WTC11 (cell line): Measurements from ENCODE around the gene TANGO6. TPM values are rescaled to one million over a fixed set of nuclear protein-coding genes. Genes with fewer than 3 reads are reported as not detected.

Experiments used
- ATAC-seq: fragments of 200-7000 bp; cut with Tn5 transposase; 2 replicates; pipeline ENCODE4 v1.10.0; 2021; ENCODE audit warnings: mild to moderate bottlenecking, moderate library complexity
- CTCF ChIA-PET: fragments of 300-600 bp; sonication (Branson Sonifier 250); formaldehyde crosslinking; loops from one replicate; lab custom pipeline; 2021; ENCODE audit warnings: antibody characterized with exemption; lab: Charles Lee
- POLR2A ChIA-PET: fragments of 350-600 bp; sonication (Branson Sonifier 250); formaldehyde crosslinking; loops from one replicate; lab custom pipeline; 2021; ENCODE audit warnings: antibody characterized with exemption; lab: Charles Lee
- DNase-seq: peaks from one replicate; pipeline ENCODE4 v3.0.0; 2021; ENCODE audit warnings: low spot score
- H3K27ac Mint-ChIP-seq: 2 replicates; pipeline ENCODE4 v1.8.0; 2021; ENCODE audit warnings: mixed read lengths
- H3K27me3 Mint-ChIP-seq: 2 replicates; pipeline ENCODE4 v1.8.0; 2021; ENCODE audit warnings: low read depth, mild to moderate bottlenecking, moderate library complexity, mixed read lengths
- H3K36me3 Mint-ChIP-seq: 2 replicates; pipeline ENCODE4 v1.8.0; 2021; ENCODE audit warnings: mixed read lengths
- H3K4me1 Mint-ChIP-seq: 2 replicates; pipeline ENCODE4 v1.8.0; 2022; ENCODE audit warnings: mixed read lengths
- H3K4me3 Mint-ChIP-seq: 2 replicates; pipeline ENCODE4 v1.8.0; 2021; ENCODE audit warnings: mild to moderate bottlenecking, moderate library complexity, mixed read lengths
- H3K9me3 Mint-ChIP-seq: 2 replicates; pipeline ENCODE4 v1.8.0; 2021; ENCODE audit warnings: mixed read lengths
- ATF1 ChIP-seq: sonication (generic); formaldehyde crosslinking; IDR thresholded peaks from 2 replicates; pipeline ENCODE4 v1.8.1; 2023; ENCODE audit warnings: mild to moderate bottlenecking, moderate library complexity, missing genetic modification reagents
- GABPB1 ChIP-seq: sonication (generic); formaldehyde crosslinking; IDR thresholded peaks from 2 replicates; pipeline ENCODE4 v1.8.1; 2023; ENCODE audit warnings: mild to moderate bottlenecking, missing genetic modification reagents
- JUN ChIP-seq: sonication (generic); formaldehyde crosslinking; IDR thresholded peaks from 2 replicates; pipeline ENCODE4 v1.8.0; 2023; ENCODE audit warnings: mild to moderate bottlenecking, missing genetic modification reagents
- KAT7 ChIP-seq: sonication (generic); formaldehyde crosslinking; IDR thresholded peaks from 2 replicates; pipeline ENCODE4 v1.8.1; 2023; ENCODE audit warnings: missing genetic modification reagents, mild to moderate bottlenecking, borderline replicate concordance
- MLX ChIP-seq: sonication (generic); formaldehyde crosslinking; IDR thresholded peaks from 2 replicates; pipeline ENCODE4 v1.8.1; 2023; ENCODE audit warnings: mild to moderate bottlenecking, missing genetic modification reagents, moderate library complexity
- MYBL2 ChIP-seq: sonication (generic); formaldehyde crosslinking; IDR thresholded peaks from 2 replicates; pipeline ENCODE4 v1.8.1; 2023; ENCODE audit warnings: mild to moderate bottlenecking, moderate library complexity, missing genetic modification reagents
- NFYB ChIP-seq: sonication (generic); formaldehyde crosslinking; conservative IDR thresholded peaks from 2 replicates; pipeline ENCODE4 v1.8.0; 2022; ENCODE audit warnings: low read depth, missing genetic modification reagents
- NR2C2 ChIP-seq: sonication (generic); formaldehyde crosslinking; IDR thresholded peaks from 2 replicates; pipeline ENCODE4 v1.8.0; 2022; ENCODE audit warnings: mild to moderate bottlenecking, missing genetic modification reagents
- NR3C1 ChIP-seq: sonication (generic); formaldehyde crosslinking; conservative IDR thresholded peaks from 2 replicates; pipeline ENCODE4 v1.8.1; 2023; ENCODE audit warnings: low read depth, mild to moderate bottlenecking, missing genetic modification reagents
- PRRX2 ChIP-seq: fragments of 250-450 bp; sonication (Bioruptor Pico); IDR thresholded peaks from 2 replicates; pipeline ENCODE4 v1.8.0; 2021; ENCODE audit warnings: mild to moderate bottlenecking
- RELA ChIP-seq: sonication (generic); formaldehyde crosslinking; IDR thresholded peaks from 2 replicates; pipeline ENCODE4 v1.8.1; 2022; ENCODE audit warnings: missing genetic modification reagents, mild to moderate bottlenecking, borderline replicate concordance
- SMAD4 ChIP-seq: sonication (generic); formaldehyde crosslinking; IDR thresholded peaks from 2 replicates; pipeline ENCODE4 v1.8.0; 2022; ENCODE audit warnings: mild to moderate bottlenecking, missing genetic modification reagents
- TEAD1 ChIP-seq: sonication (generic); formaldehyde crosslinking; IDR thresholded peaks from 2 replicates; pipeline ENCODE4 v1.8.0; 2022; ENCODE audit warnings: mild to moderate bottlenecking, missing genetic modification reagents
- ZNF423 ChIP-seq: fragments of 250-450 bp; sonication (Bioruptor Pico); IDR thresholded peaks from 2 replicates; pipeline ENCODE4 v2.1.2; 2022; ENCODE audit warnings: mild to moderate bottlenecking, moderate library complexity
- total RNA-seq: library from RNA; stranded (reverse); gene quantifications from 3 replicates; pipeline ENCODE4 v1.2.3, GENCODE V29; 2021
- TF ChIP-seq, protein P1 (sequence below): sonication (generic); formaldehyde crosslinking; IDR thresholded peaks from 2 replicates; pipeline ENCODE4 v1.8.0; 2022; ENCODE audit warnings: mild to moderate bottlenecking, missing genetic modification reagents
- TF ChIP-seq, protein P2 (sequence below): sonication (generic); formaldehyde crosslinking; IDR thresholded peaks from 2 replicates; pipeline ENCODE4 v1.8.0; 2022; ENCODE audit warnings: mild to moderate bottlenecking, missing genetic modification reagents
- TF ChIP-seq, protein P3 (sequence below): sonication (generic); formaldehyde crosslinking; IDR thresholded peaks from 2 replicates; pipeline ENCODE4 v1.8.1; 2023; ENCODE audit warnings: mild to moderate bottlenecking, missing genetic modification reagents, moderate library complexity
- TF ChIP-seq, protein P4 (sequence below): fragments of 250-450 bp; sonication (Bioruptor Pico); IDR thresholded peaks from 2 replicates; pipeline ENCODE4 v1.9.0; 2021; ENCODE audit warnings: moderate library complexity, mild to moderate bottlenecking, inconsistent platforms, borderline replicate concordance
- TF ChIP-seq, protein P5 (sequence below): sonication (generic); formaldehyde crosslinking; IDR thresholded peaks from 2 replicates; pipeline ENCODE4 v1.8.0; 2023; ENCODE audit warnings: missing genetic modification reagents
- TF ChIP-seq, protein P6 (sequence below): fragments of 250-450 bp; sonication (Bioruptor Pico); IDR thresholded peaks from 2 replicates; pipeline ENCODE4 v2.1.2; 2022; ENCODE audit warnings: mild to moderate bottlenecking, moderate library complexity
- TF ChIP-seq, protein P7 (sequence below): fragments of 250-450 bp; sonication (Bioruptor Pico); IDR thresholded peaks from 2 replicates; pipeline ENCODE4 v1.9.0; 2021; ENCODE audit warnings: mild to moderate bottlenecking
- TF ChIP-seq, protein P8 (sequence below): sonication (generic); formaldehyde crosslinking; IDR thresholded peaks from 2 replicates; pipeline ENCODE4 v1.8.1; 2022; ENCODE audit warnings: low read depth, missing genetic modification reagents, borderline replicate concordance

Gene TANGO6
- total RNA-seq, 1 experiment from 2014 or later, result 15.6 TPM

GRCh38 chr16:69132424-69133252 is 289.3 kb downstream of the TANGO6 start, which contains the start of the genes CHTF8 and UTP4 (continued):
- TF ChIP-seq, protein P1, sequence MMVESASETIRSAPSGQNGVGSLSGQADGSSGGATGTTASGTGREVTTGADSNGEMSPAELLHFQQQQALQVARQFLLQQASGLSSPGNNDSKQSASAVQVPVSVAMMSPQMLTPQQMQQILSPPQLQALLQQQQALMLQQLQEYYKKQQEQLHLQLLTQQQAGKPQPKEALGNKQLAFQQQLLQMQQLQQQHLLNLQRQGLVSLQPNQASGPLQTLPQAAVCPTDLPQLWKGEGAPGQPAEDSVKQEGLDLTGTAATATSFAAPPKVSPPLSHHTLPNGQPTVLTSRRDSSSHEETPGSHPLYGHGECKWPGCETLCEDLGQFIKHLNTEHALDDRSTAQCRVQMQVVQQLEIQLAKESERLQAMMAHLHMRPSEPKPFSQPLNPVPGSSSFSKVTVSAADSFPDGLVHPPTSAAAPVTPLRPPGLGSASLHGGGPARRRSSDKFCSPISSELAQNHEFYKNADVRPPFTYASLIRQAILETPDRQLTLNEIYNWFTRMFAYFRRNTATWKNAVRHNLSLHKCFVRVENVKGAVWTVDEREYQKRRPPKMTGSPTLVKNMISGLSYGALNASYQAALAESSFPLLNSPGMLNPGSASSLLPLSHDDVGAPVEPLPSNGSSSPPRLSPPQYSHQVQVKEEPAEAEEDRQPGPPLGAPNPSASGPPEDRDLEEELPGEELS (CRISPR knock-in tag), result peak; percentile 84
- TF ChIP-seq, protein P2, sequence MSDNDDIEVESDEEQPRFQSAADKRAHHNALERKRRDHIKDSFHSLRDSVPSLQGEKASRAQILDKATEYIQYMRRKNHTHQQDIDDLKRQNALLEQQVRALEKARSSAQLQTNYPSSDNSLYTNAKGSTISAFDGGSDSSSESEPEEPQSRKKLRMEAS (CRISPR knock-in tag), result peak; percentile 91
- TF ChIP-seq, protein P3, sequence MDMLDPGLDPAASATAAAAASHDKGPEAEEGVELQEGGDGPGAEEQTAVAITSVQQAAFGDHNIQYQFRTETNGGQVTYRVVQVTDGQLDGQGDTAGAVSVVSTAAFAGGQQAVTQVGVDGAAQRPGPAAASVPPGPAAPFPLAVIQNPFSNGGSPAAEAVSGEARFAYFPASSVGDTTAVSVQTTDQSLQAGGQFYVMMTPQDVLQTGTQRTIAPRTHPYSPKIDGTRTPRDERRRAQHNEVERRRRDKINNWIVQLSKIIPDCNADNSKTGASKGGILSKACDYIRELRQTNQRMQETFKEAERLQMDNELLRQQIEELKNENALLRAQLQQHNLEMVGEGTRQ (CRISPR knock-in tag), result peak; percentile 81
- TF ChIP-seq NR3C1 (0 out of 2 replicates have a peak, but pooled peaks have one; percentile 41), TEAD1 (peak; percentile 72), GABPB1 (CRISPR knock-in tag) (peak; percentile 38; the same call in 1 of the 2 replicates)

DNA sequence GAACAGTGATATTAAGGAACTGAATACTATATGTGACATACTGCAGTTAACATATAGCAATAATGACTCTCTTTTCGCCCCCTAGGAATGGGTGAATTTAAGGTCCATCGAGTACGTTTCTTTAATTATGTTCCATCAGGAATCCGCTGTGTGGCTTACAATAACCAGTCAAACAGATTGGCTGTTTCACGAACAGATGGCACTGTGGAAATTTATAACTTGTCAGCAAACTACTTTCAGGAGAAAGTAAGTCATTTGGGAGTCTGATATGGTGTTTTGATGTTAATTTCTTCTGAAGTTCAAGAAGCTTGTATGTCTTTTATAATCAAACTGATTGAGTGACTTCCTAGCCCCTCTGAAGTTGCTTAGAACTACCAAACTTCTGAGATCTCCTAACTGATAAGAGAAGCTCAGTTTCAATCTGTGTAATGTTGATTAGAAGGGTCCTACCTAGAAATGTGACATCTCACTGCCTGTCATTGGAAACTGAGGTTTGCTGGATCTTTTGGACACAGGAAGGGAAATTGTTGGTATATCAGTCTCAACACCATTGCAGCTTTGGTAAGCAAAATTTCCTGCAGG is 290.1 kb downstream of the TANGO6 start:
- Mint-ChIP-seq H3K4me1 (peaks cover 40% of the 10 kb centered on the region), H3K36me3 (peaks cover 36% of the 10 kb centered on the region), H3K9me3 (no peaks in the 10 kb centered on the region), H3K27ac (peak overlapping the region; percentile 34; the same call in 1 of the 2 replicates), H3K27me3 (no peaks in the 10 kb centered on the region), H3K4me3 (peak overlapping the region; percentile 96)
- DNase-seq (no peak), ATAC-seq (no peak)
- TF ChIP-seq RELA (no peak), KAT7 (CRISPR knock-in tag) (no peak), NR2C2 (CRISPR knock-in tag) (no peak), NFYB (no peak), SMAD4 (CRISPR knock-in tag) (no peak), ZNF423 (CRISPR knock-in tag) (no peak), JUN (CRISPR knock-in tag) (no peak), PRRX2 (CRISPR knock-in tag) (no peak), MLX (CRISPR knock-in tag) (no peak), MYBL2 (CRISPR knock-in tag) (no peak), ATF1 (CRISPR knock-in tag) (no peak)
- TF ChIP-seq, protein P4, sequence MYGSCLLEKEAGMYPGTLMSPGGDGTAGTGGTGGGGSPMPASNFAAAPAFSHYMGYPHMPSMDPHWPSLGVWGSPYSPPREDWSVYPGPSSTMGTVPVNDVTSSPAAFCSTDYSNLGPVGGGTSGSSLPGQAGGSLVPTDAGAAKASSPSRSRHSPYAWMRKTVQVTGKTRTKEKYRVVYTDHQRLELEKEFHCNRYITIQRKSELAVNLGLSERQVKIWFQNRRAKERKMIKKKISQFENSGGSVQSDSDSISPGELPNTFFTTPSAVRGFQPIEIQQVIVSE (CRISPR knock-in tag), result no peak
- TF ChIP-seq, protein P5, sequence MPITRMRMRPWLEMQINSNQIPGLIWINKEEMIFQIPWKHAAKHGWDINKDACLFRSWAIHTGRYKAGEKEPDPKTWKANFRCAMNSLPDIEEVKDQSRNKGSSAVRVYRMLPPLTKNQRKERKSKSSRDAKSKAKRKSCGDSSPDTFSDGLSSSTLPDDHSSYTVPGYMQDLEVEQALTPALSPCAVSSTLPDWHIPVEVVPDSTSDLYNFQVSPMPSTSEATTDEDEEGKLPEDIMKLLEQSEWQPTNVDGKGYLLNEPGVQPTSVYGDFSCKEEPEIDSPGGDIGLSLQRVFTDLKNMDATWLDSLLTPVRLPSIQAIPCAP (CRISPR knock-in tag), result no peak
- TF ChIP-seq, protein P6, sequence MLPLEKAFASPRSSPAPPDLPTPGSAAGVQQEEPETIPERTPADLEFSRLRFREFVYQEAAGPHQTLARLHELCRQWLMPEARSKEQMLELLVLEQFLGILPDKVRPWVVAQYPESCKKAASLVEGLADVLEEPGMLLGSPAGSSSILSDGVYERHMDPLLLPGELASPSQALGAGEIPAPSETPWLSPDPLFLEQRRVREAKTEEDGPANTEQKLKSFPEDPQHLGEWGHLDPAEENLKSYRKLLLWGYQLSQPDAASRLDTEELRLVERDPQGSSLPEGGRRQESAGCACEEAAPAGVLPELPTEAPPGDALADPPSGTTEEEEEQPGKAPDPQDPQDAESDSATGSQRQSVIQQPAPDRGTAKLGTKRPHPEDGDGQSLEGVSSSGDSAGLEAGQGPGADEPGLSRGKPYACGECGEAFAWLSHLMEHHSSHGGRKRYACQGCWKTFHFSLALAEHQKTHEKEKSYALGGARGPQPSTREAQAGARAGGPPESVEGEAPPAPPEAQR, result no peak
- TF ChIP-seq, protein P7, sequence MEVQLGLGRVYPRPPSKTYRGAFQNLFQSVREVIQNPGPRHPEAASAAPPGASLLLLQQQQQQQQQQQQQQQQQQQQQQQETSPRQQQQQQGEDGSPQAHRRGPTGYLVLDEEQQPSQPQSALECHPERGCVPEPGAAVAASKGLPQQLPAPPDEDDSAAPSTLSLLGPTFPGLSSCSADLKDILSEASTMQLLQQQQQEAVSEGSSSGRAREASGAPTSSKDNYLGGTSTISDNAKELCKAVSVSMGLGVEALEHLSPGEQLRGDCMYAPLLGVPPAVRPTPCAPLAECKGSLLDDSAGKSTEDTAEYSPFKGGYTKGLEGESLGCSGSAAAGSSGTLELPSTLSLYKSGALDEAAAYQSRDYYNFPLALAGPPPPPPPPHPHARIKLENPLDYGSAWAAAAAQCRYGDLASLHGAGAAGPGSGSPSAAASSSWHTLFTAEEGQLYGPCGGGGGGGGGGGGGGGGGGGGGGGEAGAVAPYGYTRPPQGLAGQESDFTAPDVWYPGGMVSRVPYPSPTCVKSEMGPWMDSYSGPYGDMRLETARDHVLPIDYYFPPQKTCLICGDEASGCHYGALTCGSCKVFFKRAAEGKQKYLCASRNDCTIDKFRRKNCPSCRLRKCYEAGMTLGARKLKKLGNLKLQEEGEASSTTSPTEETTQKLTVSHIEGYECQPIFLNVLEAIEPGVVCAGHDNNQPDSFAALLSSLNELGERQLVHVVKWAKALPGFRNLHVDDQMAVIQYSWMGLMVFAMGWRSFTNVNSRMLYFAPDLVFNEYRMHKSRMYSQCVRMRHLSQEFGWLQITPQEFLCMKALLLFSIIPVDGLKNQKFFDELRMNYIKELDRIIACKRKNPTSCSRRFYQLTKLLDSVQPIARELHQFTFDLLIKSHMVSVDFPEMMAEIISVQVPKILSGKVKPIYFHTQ (CRISPR knock-in tag), result no peak
- TF ChIP-seq, protein P3 (CRISPR knock-in tag), result no peak
- TF ChIP-seq, protein P8, sequence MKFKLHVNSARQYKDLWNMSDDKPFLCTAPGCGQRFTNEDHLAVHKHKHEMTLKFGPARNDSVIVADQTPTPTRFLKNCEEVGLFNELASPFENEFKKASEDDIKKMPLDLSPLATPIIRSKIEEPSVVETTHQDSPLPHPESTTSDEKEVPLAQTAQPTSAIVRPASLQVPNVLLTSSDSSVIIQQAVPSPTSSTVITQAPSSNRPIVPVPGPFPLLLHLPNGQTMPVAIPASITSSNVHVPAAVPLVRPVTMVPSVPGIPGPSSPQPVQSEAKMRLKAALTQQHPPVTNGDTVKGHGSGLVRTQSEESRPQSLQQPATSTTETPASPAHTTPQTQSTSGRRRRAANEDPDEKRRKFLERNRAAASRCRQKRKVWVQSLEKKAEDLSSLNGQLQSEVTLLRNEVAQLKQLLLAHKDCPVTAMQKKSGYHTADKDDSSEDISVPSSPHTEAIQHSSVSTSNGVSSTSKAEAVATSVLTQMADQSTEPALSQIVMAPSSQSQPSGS (CRISPR knock-in tag), result no peak
- TF ChIP-seq, all 79 proteins: peak for 0
- POLR2A ChIA-PET, result interaction anchor here (0.6 to 1.1 kb wide), 4 partner anchors 14 to 197 kb away, joined by 3 to 7 read pairs (median 4); no protein-coding TSS in a partner anchor
- CTCF ChIA-PET, result interaction anchor here (0.5 to 1.3 kb wide), 7 partner anchors 9 to 230 kb away, joined by 3 to 7 read pairs (median 3); no protein-coding TSS in a partner anchor
